Tibial artery (tissue), 4 donors: Measurements from ENCODE around the gene BAIAP2.

Experiments used
- DNase-seq, 2 donors: peaks; one replicate each; pipeline ENCODE4 v3.0.0-alpha.2; 2019
- H3K27ac ChIP-seq, 2 donors: fragments of 200-600 bp; sonication (generic) in 1 of 2; 1 replicate in 1 of 2; 2 replicates in 1 of 2; pipeline ENCODE4 v1.5.1; 2018 to 2019; ENCODE audit warnings: mild to moderate bottlenecking in 1 of 2
- H3K27me3 ChIP-seq, 2 donors: fragments of 200-600 bp; sonication (generic) in 1 of 2; one replicate each; pipeline versions ENCODE4 v1.5.1 to v1.6.0; 2016 to 2019
- H3K36me3 ChIP-seq, 3 donors: fragments of 200-600 bp; sonication (generic) in 2 of 3; one replicate each; pipeline ENCODE4 v1.5.1; 2016 to 2019; ENCODE audit warnings: mild to moderate bottlenecking in 2 of 3
- H3K4me1 ChIP-seq, 4 donors: fragments of 200-600 bp; sonication (generic) in 2 of 4; 1 replicate in 3 of 4; 2 replicates in 1 of 4; pipeline ENCODE4 v1.5.1; 2016 to 2019
- H3K4me3 ChIP-seq, 2 donors: fragments of 200-600 bp; sonication (generic) in 1 of 2; 1 replicate in 1 of 2; 2 replicates in 1 of 2; pipeline ENCODE4 v1.5.1; 2018 to 2019; ENCODE audit warnings: mild to moderate bottlenecking in 2 of 2
- H3K9me3 ChIP-seq, 3 donors: fragments of 200-600 bp; sonication (generic) in 1 of 3; one replicate each; pipeline ENCODE4 v1.5.1; 2016 to 2019
- CTCF ChIP-seq, 2 experiments: fragments of 200-600 bp in 1 of 2; fragments of 450-650 bp in 1 of 2; IDR thresholded peaks; one replicate each; pipeline ENCODE4 v1.5.1; 2017 to 2019; ENCODE audit warnings: antibody characterized with exemption in 2 of 2, mild to moderate bottlenecking in 1 of 2, moderate library complexity in 1 of 2
- intact Hi-C: fragments of 100-400 bp; cut with DNase I; formaldehyde crosslinking; loops from one replicate; pipeline ENCODE4 v1.15.0; 2023; ENCODE audit warnings: low total_unique reads

The BAIAP2 gene

GRCh38 chr17:81062014-81062780 lies 27.2 kb downstream of the BAIAP2 start:
- no peak for TF ChIP-seq CTCF (IDR thresholded peaks at IDR 0.05)
- intact Hi-C loops = no loop called here
- Histone ChIP-seq H3K4me1 (peaks cover 0 to 38% (median 7%) of the 10 kb centered on the region in 4 donors), H3K27me3 (peaks cover 0 to 11% of the 10 kb centered on the region in 2 donors), H3K9me3 (no peaks in the 10 kb centered on the region), H3K27ac (no peak overlapping the region), H3K4me3 (no peak overlapping the region), H3K36me3 (peaks cover 0 to 11% (median 9%) of the 10 kb centered on the region in 3 donors)
- no peak for DNase-seq

DNA sequence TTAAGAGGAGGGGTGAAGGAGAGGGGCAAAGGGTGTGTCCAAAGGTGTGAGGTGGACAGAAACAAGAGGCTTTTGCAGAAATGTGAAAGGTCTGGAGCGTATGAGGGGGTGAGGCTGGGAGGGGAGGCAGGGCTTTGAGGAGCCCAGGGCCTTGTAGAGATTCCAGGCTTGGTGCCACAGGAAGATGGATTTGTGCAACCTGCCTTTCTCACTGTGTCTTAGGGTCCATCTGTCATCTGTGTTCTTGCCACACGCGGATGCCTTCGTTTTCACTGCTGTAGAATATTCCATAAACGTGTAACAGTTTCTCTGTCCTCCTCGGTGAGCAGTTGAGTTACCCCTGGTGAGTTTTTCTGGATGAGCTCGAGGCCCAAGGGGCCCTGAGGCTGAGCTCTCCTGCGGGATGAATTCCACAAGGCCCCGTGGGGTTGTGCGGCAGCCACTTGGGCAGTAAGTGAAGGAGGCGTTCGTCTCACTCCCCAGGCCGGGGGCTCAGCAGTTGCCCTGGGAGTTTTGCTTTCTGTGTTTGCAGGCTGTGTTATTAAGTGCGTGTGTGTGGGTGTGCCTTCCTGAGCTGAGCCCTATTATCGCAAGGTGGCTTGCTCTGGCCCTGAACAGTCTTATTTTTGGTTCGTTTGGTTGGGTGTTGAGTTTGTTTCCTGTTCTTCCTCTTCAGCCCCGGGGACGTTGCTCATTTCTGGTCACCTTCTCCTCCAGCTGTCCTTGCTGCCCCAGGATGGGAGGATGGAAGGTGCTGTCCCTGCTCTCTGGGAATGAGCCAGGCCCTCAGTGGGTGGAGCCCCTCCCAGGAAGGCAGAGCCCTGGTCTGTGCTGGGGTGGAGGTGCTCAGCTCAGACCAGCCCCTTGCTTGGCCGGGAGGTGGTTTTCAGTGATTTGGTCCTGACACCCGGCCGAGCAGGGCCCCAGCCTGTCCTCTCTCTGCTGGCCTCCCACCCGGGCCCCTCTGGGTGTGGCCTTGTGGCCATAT lies 28.4 kb downstream of the BAIAP2 start:
- no peak overlapping the region for H3K4me3 ChIP-seq
- peaks cover 0 to 35% (median 7%) of the 10 kb centered on the region in 4 donors for H3K4me1 ChIP-seq
- no peak for DNase-seq
- H3K36me3 ChIP-seq = peaks cover 0 to 11% (median 9%) of the 10 kb centered on the region in 3 donors
- H3K9me3 ChIP-seq = no peaks in the 10 kb centered on the region
- H3K27ac ChIP-seq = no peak overlapping the region
- TF ChIP-seq CTCF (IDR thresholded peaks at IDR 0.05) = no peak
- intact Hi-C loops = no loop called here
- peaks cover 0 to 18% of the 10 kb centered on the region in 2 donors for H3K27me3 ChIP-seq

DNA sequence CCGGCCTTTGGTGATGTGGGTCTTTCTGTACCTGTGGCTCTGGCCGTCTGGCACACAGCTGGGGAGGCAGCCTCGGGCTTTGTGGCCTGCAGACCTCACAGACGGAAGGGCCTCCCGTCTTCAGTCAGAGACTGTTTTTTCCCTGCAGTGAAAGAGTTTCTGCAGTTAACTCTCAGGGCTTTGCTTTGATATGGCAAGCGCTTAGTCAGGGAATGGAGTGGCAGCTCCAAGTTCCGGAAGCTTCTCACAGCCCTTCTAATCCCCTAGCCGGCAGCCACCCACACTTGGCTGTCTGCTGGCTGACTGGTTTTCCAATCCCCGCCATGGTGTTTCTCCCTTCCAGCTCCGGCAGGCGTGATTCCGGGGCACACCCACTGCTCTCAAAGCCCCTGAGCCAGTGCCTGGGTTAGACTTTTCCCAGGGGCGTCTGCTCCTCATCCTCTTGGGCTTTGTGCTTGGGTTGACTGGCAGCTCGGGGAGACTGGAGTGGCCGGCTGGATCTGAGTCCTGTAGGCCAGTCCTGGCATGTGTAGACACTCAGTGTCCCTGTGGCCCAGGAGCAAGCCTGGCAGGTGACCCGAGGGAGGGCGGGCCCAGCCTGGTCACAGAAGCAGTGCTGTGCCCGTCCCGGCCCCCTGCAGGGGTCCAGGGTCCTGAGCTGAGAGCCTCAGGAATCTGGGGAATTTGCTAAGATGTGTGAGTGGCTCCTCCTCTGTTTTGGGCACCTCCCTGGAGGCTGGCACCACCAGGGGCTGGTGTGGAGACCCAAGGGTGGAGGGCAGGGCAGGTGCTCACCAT lies 29.9 kb downstream of the BAIAP2 start:
- H3K27me3 ChIP-seq = peaks cover 0 to 18% of the 10 kb centered on the region in 2 donors
- H3K9me3 ChIP-seq = no peaks in the 10 kb centered on the region
- intact Hi-C loops = no loop called here
- no peaks in the 10 kb centered on the region for H3K36me3 ChIP-seq
- H3K27ac ChIP-seq = no peak overlapping the region
- H3K4me3 ChIP-seq = no peak overlapping the region
- TF ChIP-seq CTCF (IDR thresholded peaks at IDR 0.05) = no peak
- no peak for DNase-seq
- peaks cover 0 to 35% (median 7%) of the 10 kb centered on the region in 4 donors for H3K4me1 ChIP-seq

DNA sequence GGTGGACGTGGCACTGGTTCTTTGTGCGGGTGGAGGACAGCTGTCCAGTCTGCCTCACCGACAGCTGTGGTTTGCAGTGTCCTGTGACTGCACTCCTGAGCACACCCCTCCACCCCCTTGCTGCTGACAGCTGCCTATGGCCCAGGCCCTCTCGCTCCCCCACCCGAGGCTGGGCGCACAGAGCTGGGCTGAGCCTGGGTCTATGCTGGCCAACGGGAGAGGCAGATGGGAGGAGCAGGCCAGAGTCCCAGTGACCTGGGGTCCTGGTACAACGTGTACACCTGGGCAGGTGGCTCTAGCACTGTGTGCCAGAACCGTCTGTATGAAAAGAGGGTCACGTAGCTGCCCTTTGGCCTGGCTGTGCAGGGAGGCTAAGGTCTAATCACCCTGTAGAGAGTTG lies 30.5 kb downstream of the BAIAP2 start:
- no peaks in the 10 kb centered on the region for H3K36me3 ChIP-seq
- H3K4me3 ChIP-seq = no peak overlapping the region
- H3K27ac ChIP-seq = no peak overlapping the region
- DNase-seq = no peak
- TF ChIP-seq CTCF (IDR thresholded peaks at IDR 0.05) = no peak
- no peaks in the 10 kb centered on the region for H3K9me3 ChIP-seq
- peaks cover 0 to 18% of the 10 kb centered on the region in 2 donors for H3K27me3 ChIP-seq
- intact Hi-C loops = no loop called here
- H3K4me1 ChIP-seq = peaks cover 0 to 35% (median 7%) of the 10 kb centered on the region in 4 donors

- DNase-seq = no peak
Observed at GRCh38 chr17:81066072-81066471, 31.1 kb downstream of the BAIAP2 start.

More at GRCh38 chr17:81066072-81066471, 31.1 kb downstream of the BAIAP2 start:
- Histone ChIP-seq H3K36me3 (no peaks in the 10 kb centered on the region), H3K27me3 (peaks cover 0 to 18% of the 10 kb centered on the region in 2 donors), H3K4me1 (peaks cover 0 to 35% (median 7%) of the 10 kb centered on the region in 4 donors), H3K4me3 (no peak overlapping the region), H3K27ac (no peak overlapping the region), H3K9me3 (no peaks in the 10 kb centered on the region)
- intact Hi-C loops = no loop called here
- no peak for TF ChIP-seq CTCF (IDR thresholded peaks at IDR 0.05)
